NK-92 (cell line): ENCODE results near the gene PITX3.

Experiments
- DNase-seq: peaks from one replicate; lab custom pipeline; 2025; ENCODE audit not compliant: unreplicated experiment; lab: John Stamatoyannopoulos, UW

The PITX3 gene

GRCh38 chr10:102241444-102242117, at the start of gene PITX3:
Gene PITX3 (minus strand): TSS chr10:102241512. CDS start chr10:102232080, 9,432 bp downstream.
- DNase-seq: peak; percentile 39

GRCh38 chr10:102289840-102290239, 48.5 kb upstream of the PITX3 start:
- DNase-seq: no peak

DNA sequence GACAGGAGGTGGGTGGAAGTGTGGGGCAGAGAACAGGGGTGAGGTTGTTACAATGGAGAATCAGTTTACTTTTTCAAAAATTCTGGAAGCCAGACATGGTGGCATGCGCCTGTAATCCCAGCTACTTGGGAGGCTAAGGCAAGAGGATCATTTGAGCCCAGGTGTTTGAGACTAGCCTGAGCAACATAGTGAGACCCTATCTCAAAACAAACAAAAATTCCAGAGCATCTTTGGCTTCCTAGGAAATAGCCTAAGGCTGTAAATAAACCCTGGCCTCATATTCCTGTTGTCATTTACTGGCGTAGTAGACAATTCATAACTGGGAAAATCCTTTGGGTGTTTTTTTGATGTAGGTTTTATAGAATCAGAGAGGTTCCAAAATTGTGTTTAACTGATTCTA, 48.0 kb upstream of the PITX3 start:
- DNase-seq: no peak

GRCh38 chr10:102287991-102288390, 46.7 kb upstream of the PITX3 start:
- no peak for DNase-seq

- no peak for DNase-seq
Observed at GRCh38 chr10:102287538-102287937, 46.2 kb upstream of the PITX3 start.

DNA sequence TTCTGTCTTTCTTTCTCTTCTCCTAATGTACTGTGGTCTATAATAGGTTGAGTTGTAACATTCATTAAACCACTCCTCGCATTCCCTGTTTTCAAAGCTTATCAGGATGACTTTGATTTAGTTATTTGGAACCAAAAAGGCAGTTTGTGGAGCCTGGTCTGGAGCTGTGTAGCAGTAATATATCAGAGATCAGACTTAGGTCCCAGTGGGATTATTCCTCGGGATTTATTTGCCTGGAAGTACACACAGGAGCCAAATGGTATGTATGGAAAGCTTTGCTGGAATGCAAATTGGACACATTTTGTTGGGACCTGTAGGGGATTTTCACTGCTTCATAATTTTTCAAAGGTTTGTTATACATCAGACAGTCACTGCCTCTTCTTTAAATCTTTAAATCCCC, 44.9 kb upstream of the PITX3 start:
- no peak for DNase-seq

- no peak for DNase-seq
Observed at GRCh38 chr10:102285133-102285532, 43.8 kb upstream of the PITX3 start.

- DNase-seq: no peak
Observed at GRCh38 chr10:102284531-102284930, 43.2 kb upstream of the PITX3 start.

DNA sequence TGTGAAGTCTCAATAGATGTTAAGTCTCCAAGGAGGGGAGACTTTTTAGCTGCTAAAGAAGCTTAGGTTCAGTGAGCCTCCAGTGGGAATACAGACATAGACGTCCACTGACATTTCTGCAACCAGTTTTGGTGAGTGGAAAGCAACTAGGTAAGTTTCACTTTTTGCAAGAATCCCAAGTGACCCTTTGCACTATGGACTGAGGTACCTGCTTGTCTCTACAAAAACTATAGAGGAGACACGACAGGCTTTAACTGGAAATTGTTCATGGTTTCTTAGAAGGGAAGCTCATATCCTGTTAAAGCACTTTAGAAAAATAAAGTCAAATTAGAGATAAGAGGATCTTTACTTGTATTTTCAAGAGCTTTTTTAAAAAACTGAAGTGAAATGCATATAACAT, 42.6 kb upstream of the PITX3 start:
- no peak for DNase-seq

- no peak for DNase-seq
Observed at GRCh38 chr10:102283488-102283887, 42.2 kb upstream of the PITX3 start.

GRCh38 chr10:102281102-102281487, 39.8 kb upstream of the PITX3 start:
- DNase-seq: no peak

DNA sequence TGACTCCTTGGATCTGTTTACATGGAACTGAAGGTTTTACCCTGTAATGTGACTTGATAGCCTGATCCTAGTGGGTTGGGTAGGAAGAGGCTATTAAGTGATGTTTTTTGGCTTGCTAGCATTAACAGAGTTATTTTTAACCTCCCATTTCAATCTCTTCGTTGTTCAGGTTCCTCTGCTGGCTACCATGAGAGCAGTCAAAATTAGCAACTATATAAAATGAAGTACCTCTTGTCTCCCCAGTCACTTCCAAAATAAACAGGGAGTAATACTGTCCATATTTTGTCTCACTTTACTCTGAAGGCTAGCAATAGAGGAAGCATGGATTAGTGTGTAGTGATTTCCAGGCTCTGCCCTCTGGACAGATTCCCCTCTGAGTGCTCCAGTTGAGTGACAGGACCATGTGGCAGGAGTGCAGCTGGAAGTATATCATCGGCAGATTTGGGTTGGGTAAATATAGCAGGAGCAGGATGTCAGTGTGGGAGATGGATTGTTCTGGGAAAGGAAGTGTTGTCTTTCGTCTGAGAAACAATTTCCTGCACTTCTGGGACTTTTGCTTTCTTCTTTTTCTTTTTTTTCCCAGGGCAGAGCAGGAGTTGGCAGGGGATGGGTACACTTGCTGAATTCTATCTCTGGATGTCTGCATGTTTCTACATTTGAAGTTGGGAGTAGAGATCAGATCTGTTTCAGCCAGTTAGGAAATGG, 39.2 kb upstream of the PITX3 start:
- no peak for DNase-seq

DNA sequence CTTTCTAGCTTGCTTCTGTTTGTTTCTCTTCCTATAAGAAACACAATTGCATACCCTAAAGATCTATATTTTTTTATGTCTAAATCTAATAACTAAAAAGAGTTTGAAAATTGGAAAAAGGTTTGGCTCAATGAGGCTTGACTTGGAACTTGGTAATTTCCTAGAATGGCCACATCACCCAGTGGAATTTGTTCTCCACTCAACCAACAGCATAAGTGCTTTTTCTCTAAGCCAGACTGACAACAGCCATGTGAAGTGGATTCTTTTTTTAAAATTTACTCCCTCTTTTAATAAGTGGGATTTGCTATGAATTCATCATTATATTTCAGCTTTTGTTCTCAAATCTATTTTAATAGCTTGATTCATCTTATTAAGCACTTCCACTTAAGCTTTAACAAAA, 37.8 kb upstream of the PITX3 start:
- DNase-seq: no peak

DNA sequence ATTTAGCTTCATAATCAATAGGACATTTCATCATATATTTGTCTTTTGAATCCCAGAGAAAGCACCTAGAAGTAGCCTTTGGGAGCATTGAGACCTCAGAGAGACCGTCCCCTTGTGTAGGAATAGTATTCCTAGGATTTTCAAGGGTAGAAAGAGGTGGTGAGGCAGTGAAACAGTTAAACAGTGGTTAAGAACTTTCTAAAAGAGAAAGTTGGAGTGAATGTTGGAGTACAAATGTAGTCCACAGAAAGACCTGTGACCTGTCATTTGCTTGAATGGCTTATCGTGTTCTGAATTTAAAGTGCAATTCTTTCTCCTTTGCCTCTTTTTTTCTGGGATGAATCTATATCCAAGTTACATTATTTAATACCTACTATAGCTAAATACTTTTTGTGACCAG, 34.0 kb upstream of the PITX3 start:
- no peak for DNase-seq

GRCh38 chr10:102274062-102274461, 32.8 kb upstream of the PITX3 start:
- no peak for DNase-seq

GRCh38 chr10:102269017-102269416, 27.7 kb upstream of the PITX3 start:
- no peak for DNase-seq

DNA sequence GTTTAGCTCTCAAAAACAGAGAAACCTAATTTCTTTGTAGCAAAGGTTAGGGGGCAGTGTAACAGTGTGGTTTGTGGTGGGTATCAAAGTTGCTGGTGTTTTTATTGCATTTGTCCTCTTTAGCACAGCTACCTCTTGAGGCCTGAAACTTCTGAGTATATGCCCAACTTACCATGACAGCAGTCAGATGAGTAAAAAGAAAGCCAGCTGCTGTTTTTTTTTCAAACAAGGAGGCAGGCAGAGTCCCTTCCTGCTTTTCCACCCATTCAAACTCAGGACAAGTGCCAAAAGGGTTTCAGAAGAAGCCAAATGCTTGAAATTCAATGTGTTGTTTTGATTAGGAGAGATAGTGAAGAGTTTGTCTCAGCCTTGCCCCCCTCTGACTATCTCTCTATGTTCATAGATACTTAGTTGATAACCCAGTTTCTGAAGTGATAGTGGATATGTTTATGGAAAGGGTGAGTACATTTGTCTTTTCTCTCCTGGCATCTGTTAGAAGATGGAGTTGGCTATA, 27.1 kb upstream of the PITX3 start:
- DNase-seq: no peak

DNA sequence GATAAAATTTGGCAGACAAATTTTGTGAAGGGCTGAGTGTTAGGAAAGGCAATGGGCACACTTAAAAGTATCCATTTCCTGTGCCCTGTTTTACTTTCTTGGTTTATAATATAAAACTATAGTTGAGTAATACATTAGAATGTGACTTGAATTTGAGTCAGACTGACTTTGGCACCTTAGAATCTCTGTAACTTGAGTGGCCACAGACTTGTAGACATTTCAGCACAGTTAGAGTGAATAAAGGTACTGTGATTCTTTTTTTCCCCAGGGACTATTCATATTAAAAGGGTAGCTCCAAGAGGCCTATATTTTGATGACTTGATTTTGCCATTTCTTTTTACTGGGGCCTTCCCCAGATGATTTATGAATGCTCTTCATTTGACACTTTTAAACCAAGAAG, 26.4 kb upstream of the PITX3 start:
- no peak for DNase-seq

DNA sequence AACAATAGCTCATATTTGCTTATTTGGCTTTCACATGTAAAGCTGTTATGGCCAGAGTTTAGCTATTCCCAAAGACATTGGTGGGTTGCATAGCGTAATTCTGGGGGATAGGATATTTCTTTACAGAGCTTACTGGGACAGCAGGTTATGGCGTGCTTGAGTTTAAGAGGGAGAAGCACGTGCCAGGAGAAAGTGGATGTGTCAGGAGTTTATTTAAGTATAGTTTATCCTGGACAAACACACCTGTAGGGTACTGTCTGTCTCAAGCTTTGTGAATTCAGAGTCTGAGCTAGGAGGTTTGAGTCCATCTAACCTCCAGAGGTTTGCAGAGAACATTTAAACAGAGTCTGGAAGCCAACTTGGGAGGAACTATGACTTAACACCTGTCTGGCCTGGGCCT, 25.4 kb upstream of the PITX3 start:
- no peak for DNase-seq

GRCh38 chr10:102264371-102264770, 23.1 kb upstream of the PITX3 start:
- no peak for DNase-seq

GRCh38 chr10:102262744-102263370, 21.5 kb upstream of the PITX3 start:
- no peak for DNase-seq

GRCh38 chr10:102261842-102262241, 20.5 kb upstream of the PITX3 start:
- no peak for DNase-seq
